A549 (cell line): ENCODE results near the gene MED12. TPM values are rescaled to one million over a fixed set of nuclear protein-coding genes. Genes with fewer than 3 reads are reported as not detected.

ENCODE experiments used
- ATAC-seq, 2 experiments: fragments of 200-7000 bp in 1 of 2; fragments of >200 bp in 1 of 2; cut with Nextera tagmentation in 1 of 2; cut with Tn5 transposase in 1 of 2; 3 replicates each; pipeline versions ENCODE4 v1.8.0 to v1.9.1; 2018 to 2020; ENCODE audit warnings: mild to moderate bottlenecking in 1 of 2, moderate library complexity in 1 of 2
- CTCF ChIA-PET: fragments of 300-600 bp; sonication (Branson Sonifier 250); formaldehyde crosslinking; extraction: SDS; loops from one replicate; lab custom pipeline; 2021; ENCODE audit warnings: antibody characterized with exemption, inconsistent platforms; lab: Yijun Ruan, JAX
- POLR2A ChIA-PET: fragments of 350-600 bp; formaldehyde crosslinking; extraction: SDS; loops from one replicate; lab custom pipeline; 2021; ENCODE audit warnings: antibody characterized with exemption, inconsistent platforms; lab: Yijun Ruan, JAX
- DNase-seq, 2 experiments: peaks; one replicate each; pipeline versions ENCODE4 v3.0.0 to v3.0.0-alpha.2; 2011 to 2016; ENCODE audit warnings: low read depth in 1 of 2, low spot score in 1 of 2
- FAIRE-seq: peaks from 2 replicates; lab custom pipeline; 2011; peaks lifted over from hg19 to GRCh38; lab: Jason Lieb, UNC
- H3K27ac ChIP-seq, 2 experiments: fragments of >200 bp; sonication (Bioruptor Twin); formaldehyde crosslinking; 3 replicates each; pipeline ENCODE4 v1.5.1; 2016 to 2017
- H3K4me1 ChIP-seq: fragments of >200 bp; sonication (Bioruptor Twin); formaldehyde crosslinking; 3 replicates; pipeline ENCODE4 v1.6.1; 2016
- H3K4me2 ChIP-seq: fragments of >200 bp; sonication (Bioruptor Twin); formaldehyde crosslinking; 3 replicates; pipeline ENCODE4 v1.6.1; 2016
- H3K4me3 ChIP-seq: fragments of >200 bp; sonication (Bioruptor Twin); formaldehyde crosslinking; 3 replicates; pipeline ENCODE4 v1.5.1; 2016
- H3K9me3 ChIP-seq: fragments of >200 bp; sonication (Bioruptor Twin); formaldehyde crosslinking; 3 replicates; pipeline ENCODE4 v1.6.1; 2016
- CBX2 ChIP-seq: fragments of 200-600 bp; sonication (generic); IDR thresholded peaks from 2 replicates; pipeline ENCODE4 v1.6.1; 2016; ENCODE audit warnings: low read depth, mild to moderate bottlenecking, borderline replicate concordance
- CBX8 ChIP-seq: fragments of 200-600 bp; sonication (generic); IDR thresholded peaks from 2 replicates; pipeline ENCODE4 v1.6.1; 2016
- CEBPB ChIP-seq, 2 experiments: fragments of >200 bp in 1 of 2; sonication (Bioruptor Twin) in 1 of 2; formaldehyde crosslinking in 1 of 2; IDR thresholded peaks; 2 replicates each; pipeline ENCODE4 v1.6.1; 2012 to 2016
- CHD4 ChIP-seq: fragments of 200-600 bp; sonication (generic); IDR thresholded peaks from 2 replicates; pipeline ENCODE4 v1.6.1; 2016; ENCODE audit warnings: antibody characterized with exemption, mild to moderate bottlenecking, borderline replicate concordance
- ELK1 ChIP-seq: fragments of 150-350 bp; IDR thresholded peaks from 2 replicates; pipeline ENCODE4 v1.6.1; 2014; ENCODE audit warnings: low read depth, mild to moderate bottlenecking, low read length
- EP300 ChIP-seq, 2 experiments: fragments of >200 bp; sonication (Bioruptor Twin); formaldehyde crosslinking; IDR thresholded peaks; 2 replicates in 1 of 2; 3 replicates in 1 of 2; pipeline ENCODE4 v1.6.1; 2016 to 2017
- FOSL2 ChIP-seq, 2 experiments: fragments of 450-650 bp in 1 of 2; fragments of >200 bp in 1 of 2; sonication (Bioruptor Twin) in 1 of 2; formaldehyde crosslinking; IDR thresholded peaks; 2 replicates each; pipeline versions ENCODE4 v1.5.0 to v1.6.1; 2016 to 2020; ENCODE audit warnings: mild to moderate bottlenecking in 1 of 2, moderate library complexity in 1 of 2
- FOXS1 ChIP-seq: fragments of 250-450 bp; sonication (Bioruptor Pico); IDR thresholded peaks from 2 replicates; pipeline ENCODE4 v1.5.0; 2020; ENCODE audit warnings: mild to moderate bottlenecking, moderate library complexity
- HEYL ChIP-seq: fragments of 250-450 bp; sonication (Bioruptor Pico); IDR thresholded peaks from 2 replicates; pipeline ENCODE4 v1.8.0; 2021; ENCODE audit warnings: mild to moderate bottlenecking, moderate library complexity
- HMGXB4 ChIP-seq: fragments of 250-450 bp; sonication (Bioruptor Pico); IDR thresholded peaks from 2 replicates; pipeline ENCODE4 v1.5.0; 2021; ENCODE audit warnings: mild to moderate bottlenecking, moderate library complexity, borderline replicate concordance
- HOXB5 ChIP-seq: fragments of 250-450 bp; sonication (Bioruptor Pico); IDR thresholded peaks from 2 replicates; pipeline ENCODE4 v1.5.0; 2020; ENCODE audit warnings: mild to moderate bottlenecking, moderate library complexity
- JUN ChIP-seq, 2 experiments: fragments of >200 bp; sonication (Bioruptor Twin); formaldehyde crosslinking; IDR thresholded peaks; 2 replicates in 1 of 2; 3 replicates in 1 of 2; pipeline ENCODE4 v1.6.1; 2016 to 2017
- JUNB ChIP-seq: fragments of >200 bp; sonication (Bioruptor Twin); formaldehyde crosslinking; IDR thresholded peaks from 2 replicates; pipeline ENCODE4 v1.6.1; 2016
- KDM5A ChIP-seq: fragments of 200-600 bp; sonication (generic); IDR thresholded peaks from 2 replicates; pipeline ENCODE4 v1.6.1; 2016; ENCODE audit warnings: antibody characterized with exemption, mild to moderate bottlenecking
- MAX ChIP-seq: IDR thresholded peaks from 2 replicates; pipeline ENCODE4 v1.6.1; 2012
- MYC ChIP-seq: IDR thresholded peaks from 2 replicates; pipeline ENCODE4 v1.6.1; 2012; ENCODE audit warnings: mild to moderate bottlenecking, inconsistent platforms, low read length, improper control_type of control experiment, borderline replicate concordance
- PHF8 ChIP-seq: fragments of 200-600 bp; sonication (generic); IDR thresholded peaks from 2 replicates; pipeline ENCODE4 v1.6.1; 2016; ENCODE audit warnings: low read depth, mild to moderate bottlenecking, antibody characterized with exemption, moderate library complexity, borderline replicate concordance
- POLR2AphosphoS2 ChIP-seq: conservative IDR thresholded peaks from 2 replicates; pipeline ENCODE4 v1.6.1; 2012; ENCODE audit warnings: low read length, improper control_type of control experiment, inconsistent platforms
- RAD21 ChIP-seq, 2 experiments: fragments of >200 bp in 1 of 2; sonication (Bioruptor Twin) in 1 of 2; formaldehyde crosslinking in 1 of 2; IDR thresholded peaks in 1 of 2; conservative IDR thresholded peaks in 1 of 2; 2 replicates in 1 of 2; 3 replicates in 1 of 2; pipeline ENCODE4 v1.6.1; 2012 to 2018; ENCODE audit warnings: inconsistent platforms in 1 of 2
- RCOR1 ChIP-seq: fragments of 150-350 bp; IDR thresholded peaks from 2 replicates; pipeline ENCODE4 v1.6.1; 2014; ENCODE audit warnings: antibody characterized with exemption, low read length, low read depth
- RNF2 ChIP-seq: fragments of 200-600 bp; sonication (generic); IDR thresholded peaks from 2 replicates; pipeline ENCODE4 v1.6.1; 2016; ENCODE audit warnings: low read depth, mild to moderate bottlenecking, antibody characterized with exemption, moderate library complexity, borderline replicate concordance
- SMC3 ChIP-seq: fragments of >200 bp; sonication (Bioruptor Twin); formaldehyde crosslinking; IDR thresholded peaks from 3 replicates; pipeline ENCODE4 v1.6.1; 2018; ENCODE audit warnings: inconsistent platforms
- TP53 ChIP-seq: fragments of 250-450 bp; sonication (Bioruptor Pico); IDR thresholded peaks from 2 replicates; pipeline ENCODE4 v1.5.0; 2021; ENCODE audit warnings: mild to moderate bottlenecking, moderate library complexity
- USF2 ChIP-seq: fragments of 450-650 bp; IDR thresholded peaks from 2 replicates; pipeline ENCODE4 v1.6.1; 2014; ENCODE audit warnings: antibody characterized with exemption
- ZC3H11A ChIP-seq: fragments of 450-650 bp; IDR thresholded peaks from 2 replicates; pipeline ENCODE4 v1.6.1; 2014; ENCODE audit warnings: antibody characterized with exemption, mild to moderate bottlenecking
- ZNF302 ChIP-seq: fragments of 250-450 bp; sonication (Bioruptor Pico); IDR thresholded peaks from 2 replicates; pipeline ENCODE4 v1.9.0; 2021; ENCODE audit warnings: inconsistent platforms, mild to moderate bottlenecking, moderate library complexity
- WGBS: methylation state at CpG from one replicate; pipeline ENCODE4 v1.1.6; 2017; ENCODE audit errors: missing lambda C conversion rate; 5-methylcytosine and 5-hydroxymethylcytosine counted together
- polyA plus RNA-seq, 4 experiments: library from polyadenylated mRNA; depleted of rRNA in 3 of 4; stranded (reverse); fragments of >200 nt; fragmentation: RNase III in 1 of 4; extraction: RNeasy Plus Mini Kit Qiagen cat#74134 plus additional on column Dnase treatment in 1 of 4; gene quantifications; 2 replicates in 3 of 4; 3 replicates in 1 of 4; pipeline ENCODE4 v1.2.3, GENCODE V29; 2011 to 2017
- TF ChIP-seq, protein P1 (sequence below): fragments of >200 bp; sonication (Bioruptor Twin); formaldehyde crosslinking; IDR thresholded peaks from 3 replicates; pipeline ENCODE4 v1.6.1; 2016
- TF ChIP-seq, protein P2 (sequence below): IDR thresholded peaks from 2 replicates; pipeline ENCODE4 v1.6.1; 2012
- TF ChIP-seq, protein P3 (sequence below): fragments of >200 bp; sonication (Bioruptor Twin); formaldehyde crosslinking; IDR thresholded peaks from 2 replicates; pipeline ENCODE4 v1.6.1; 2016

MED12 gene
- polyA plus RNA-seq, 2 of the 4 experiments (the other 2 are of a cell fraction) = 12.6 to 13.5 TPM

DNA sequence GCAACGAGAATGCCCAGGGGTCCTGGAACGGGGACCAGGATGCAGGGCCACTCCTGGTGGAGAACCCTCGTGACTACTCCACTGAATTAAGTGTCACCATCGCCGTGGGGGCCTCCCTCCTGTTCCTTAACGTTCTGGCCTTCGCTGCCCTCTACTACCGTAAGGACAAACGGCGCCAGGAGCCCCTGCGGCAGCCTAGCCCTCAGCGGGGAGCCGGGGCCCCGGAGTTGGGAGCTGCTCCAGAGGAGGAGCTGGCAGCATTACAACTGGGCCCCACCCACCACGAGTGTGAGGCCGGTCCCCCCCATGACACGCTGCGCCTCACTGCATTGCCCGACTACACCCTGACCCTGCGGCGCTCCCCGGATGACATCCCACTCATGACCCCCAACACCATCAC lies 51.2 kb downstream of the MED12 start:
- ChIA-PET CTCF (interaction anchor here (1.0 to 1.5 kb wide), 2 partner anchors 10 to 492 kb away, joined by 3 to 4 read pairs; no protein-coding TSS in a partner anchor), POLR2A (no interaction called here)
- H3K9me3 ChIP-seq = no peaks in the 10 kb centered on the region
- H3K4me2 ChIP-seq = no peak overlapping the region
- ATAC-seq (no peak), DNase-seq (no peak), FAIRE-seq (no peak)
- H3K4me1 ChIP-seq = no peaks in the 10 kb centered on the region
- H3K4me3 ChIP-seq = no peak overlapping the region
- H3K27ac ChIP-seq = no peak overlapping the region
- WGBS = 91% methylated on average over 7 of the region's 22 CpGs
- no peak for TF ChIP-seq HEYL (CRISPR knock-in tag)
- no peak for TF ChIP-seq CBX8
- TF ChIP-seq TP53 = no peak
- TF ChIP-seq FOSL2 (IDR thresholded peaks at IDR 0.05) = no peak
- no peak for TF ChIP-seq FOSL2 (CRISPR knock-in tag; IDR thresholded peaks at IDR 0.05)
- TF ChIP-seq PHF8 = no peak
- TF ChIP-seq, protein P1, sequence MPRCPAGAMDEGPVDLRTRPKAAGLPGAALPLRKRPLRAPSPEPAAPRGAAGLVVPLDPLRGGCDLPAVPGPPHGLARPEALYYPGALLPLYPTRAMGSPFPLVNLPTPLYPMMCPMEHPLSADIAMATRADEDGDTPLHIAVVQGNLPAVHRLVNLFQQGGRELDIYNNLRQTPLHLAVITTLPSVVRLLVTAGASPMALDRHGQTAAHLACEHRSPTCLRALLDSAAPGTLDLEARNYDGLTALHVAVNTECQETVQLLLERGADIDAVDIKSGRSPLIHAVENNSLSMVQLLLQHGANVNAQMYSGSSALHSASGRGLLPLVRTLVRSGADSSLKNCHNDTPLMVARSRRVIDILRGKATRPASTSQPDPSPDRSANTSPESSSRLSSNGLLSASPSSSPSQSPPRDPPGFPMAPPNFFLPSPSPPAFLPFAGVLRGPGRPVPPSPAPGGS = no peak
- no peak for TF ChIP-seq EP300 (IDR thresholded peaks at IDR 0.05)
- TF ChIP-seq HMGXB4 (CRISPR knock-in tag) = no peak
- TF ChIP-seq ZNF302 = no peak
- no peak for TF ChIP-seq MYC
- no peak for TF ChIP-seq ELK1
- TF ChIP-seq, protein P2, sequence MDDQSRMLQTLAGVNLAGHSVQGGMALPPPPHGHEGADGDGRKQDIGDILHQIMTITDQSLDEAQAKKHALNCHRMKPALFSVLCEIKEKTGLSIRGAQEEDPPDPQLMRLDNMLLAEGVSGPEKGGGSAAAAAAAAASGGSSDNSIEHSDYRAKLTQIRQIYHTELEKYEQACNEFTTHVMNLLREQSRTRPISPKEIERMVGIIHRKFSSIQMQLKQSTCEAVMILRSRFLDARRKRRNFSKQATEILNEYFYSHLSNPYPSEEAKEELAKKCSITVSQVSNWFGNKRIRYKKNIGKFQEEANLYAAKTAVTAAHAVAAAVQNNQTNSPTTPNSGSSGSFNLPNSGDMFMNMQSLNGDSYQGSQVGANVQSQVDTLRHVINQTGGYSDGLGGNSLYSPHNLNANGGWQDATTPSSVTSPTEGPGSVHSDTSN = no peak
- TF ChIP-seq, protein P3, sequence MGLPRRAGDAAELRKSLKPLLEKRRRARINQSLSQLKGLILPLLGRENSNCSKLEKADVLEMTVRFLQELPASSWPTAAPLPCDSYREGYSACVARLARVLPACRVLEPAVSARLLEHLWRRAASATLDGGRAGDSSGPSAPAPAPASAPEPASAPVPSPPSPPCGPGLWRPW = no peak
- no peak for TF ChIP-seq RAD21 (conservative IDR thresholded peaks at IDR 0.05 in 1 of 2, IDR thresholded peaks at IDR 0.05 in 1 of 2)
- TF ChIP-seq FOXS1 (CRISPR knock-in tag) = no peak
- TF ChIP-seq SMC3 = no peak
- TF ChIP-seq RNF2 = no peak
- TF ChIP-seq RCOR1 = no peak
- TF ChIP-seq KDM5A = no peak

DNA sequence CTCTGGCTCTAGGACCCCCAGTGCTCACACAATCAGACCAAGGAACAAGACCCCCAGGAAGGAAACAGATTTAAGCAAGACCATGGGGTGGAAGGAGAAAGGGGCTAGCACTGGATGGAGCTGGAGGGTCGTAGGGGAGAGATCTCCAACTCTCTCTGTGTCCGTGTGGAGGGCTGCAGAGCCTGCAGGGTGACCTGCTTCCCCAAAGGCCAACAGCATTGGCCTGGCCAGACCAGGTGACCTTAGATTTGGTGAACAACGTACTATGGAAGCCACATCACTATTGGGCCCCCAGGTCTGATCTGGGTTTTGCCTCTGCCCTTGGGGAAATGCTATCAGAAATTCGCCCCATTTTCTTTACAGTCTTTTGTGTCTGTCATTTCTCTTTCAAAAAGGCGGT lies 52.3 kb downstream of the MED12 start:
- no peak for FAIRE-seq
- 62% methylated on average over 5 of the region's 5 CpGs for WGBS
- ChIA-PET POLR2A (no interaction called here), CTCF (interaction anchor here (1.5 kb wide), 1 partner anchor 9 kb away, joined by 4 read pairs; no protein-coding TSS in a partner anchor)
- Histone ChIP-seq H3K4me3 (no peak overlapping the region), H3K27ac (no peak overlapping the region), H3K4me1 (no peaks in the 10 kb centered on the region), H3K4me2 (no peak overlapping the region), H3K9me3 (no peaks in the 10 kb centered on the region)
- DNase-seq = no peak
- ATAC-seq = no peak
- TF ChIP-seq ZC3H11A = no peak
- TF ChIP-seq HOXB5 (CRISPR knock-in tag) = no peak
- no peak for TF ChIP-seq MAX
- TF ChIP-seq USF2 = no peak
- TF ChIP-seq SMC3 = no peak
- TF ChIP-seq JUNB = no peak
- TF ChIP-seq CHD4 = no peak
- TF ChIP-seq, protein P2 = no peak
- no peak for TF ChIP-seq JUN (IDR thresholded peaks at IDR 0.05)
- TF ChIP-seq RAD21 (conservative IDR thresholded peaks at IDR 0.05 in 1 of 2, IDR thresholded peaks at IDR 0.05 in 1 of 2) = no peak
- TF ChIP-seq CEBPB (IDR thresholded peaks at IDR 0.05) = no peak
- TF ChIP-seq, protein P1 = no peak
- TF ChIP-seq POLR2AphosphoS2 = no peak
- no peak for TF ChIP-seq CBX2
